NK-92 (cell line): ENCODE results near the gene CBFA2T2.

Source experiments
- DNase-seq: peaks from one replicate; lab custom pipeline; 2025; ENCODE audit not compliant: unreplicated experiment; lab: John Stamatoyannopoulos, UW

CBFA2T2 gene

DNA sequence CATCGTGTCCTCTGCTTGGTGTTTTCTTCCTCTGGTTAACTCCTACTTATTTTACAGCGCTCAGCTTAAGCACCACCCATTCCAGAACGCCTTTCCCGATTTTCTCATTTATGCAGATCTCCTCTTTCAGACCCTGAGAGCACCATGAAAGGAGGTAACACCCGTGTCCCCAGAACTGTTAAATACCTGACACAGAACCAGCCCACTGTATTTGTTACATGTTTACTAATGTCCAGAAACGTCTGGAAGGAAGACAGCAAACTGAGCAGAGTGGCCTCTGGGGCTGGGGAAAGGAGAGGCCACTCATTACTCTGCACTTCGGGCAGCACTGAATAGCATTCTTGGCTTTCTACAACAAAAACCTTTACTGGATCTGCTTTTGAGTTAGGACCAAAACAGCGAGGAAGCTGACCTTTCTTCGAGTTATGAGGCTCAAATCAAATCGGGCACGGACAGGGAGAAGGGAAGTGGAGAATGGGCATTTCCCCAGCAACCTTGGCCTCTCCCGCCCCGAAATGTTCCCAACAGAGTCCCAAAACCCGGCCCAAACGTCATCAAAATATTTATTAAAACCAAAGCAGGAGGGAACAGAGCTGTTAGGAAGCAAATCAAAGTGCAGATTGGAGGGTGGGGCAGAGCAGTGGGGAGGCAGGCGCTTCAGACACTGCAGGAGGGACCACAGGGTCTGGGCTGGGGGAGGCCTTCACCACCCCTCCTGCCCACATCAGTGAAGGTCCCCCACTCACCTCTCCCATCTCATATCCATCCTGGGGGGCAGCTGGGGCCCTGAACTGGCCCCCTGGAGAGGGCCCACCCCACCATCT lies 185.5 kb downstream of the CBFA2T2 start:
- no peak for DNase-seq

DNA sequence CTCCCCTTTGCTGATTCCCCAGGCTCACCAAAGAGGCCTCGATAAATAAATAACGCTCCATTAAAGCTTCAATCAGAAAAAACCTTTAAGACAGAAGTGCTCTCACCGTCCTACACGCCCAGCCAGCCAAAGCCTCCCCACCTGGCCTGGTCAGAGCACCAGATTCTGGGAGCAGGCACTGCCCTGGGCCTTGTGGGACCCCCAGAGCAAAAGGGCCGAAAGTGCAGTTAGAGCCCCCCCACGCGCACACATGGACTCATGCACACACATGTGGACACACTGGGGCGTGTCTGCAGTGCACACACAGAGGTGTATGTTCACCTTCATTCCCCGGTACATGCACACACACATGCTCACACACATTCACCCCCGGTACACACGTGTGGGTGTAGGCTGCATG lies 186.2 kb downstream of the CBFA2T2 start:
- DNase-seq, result no peak

DNA sequence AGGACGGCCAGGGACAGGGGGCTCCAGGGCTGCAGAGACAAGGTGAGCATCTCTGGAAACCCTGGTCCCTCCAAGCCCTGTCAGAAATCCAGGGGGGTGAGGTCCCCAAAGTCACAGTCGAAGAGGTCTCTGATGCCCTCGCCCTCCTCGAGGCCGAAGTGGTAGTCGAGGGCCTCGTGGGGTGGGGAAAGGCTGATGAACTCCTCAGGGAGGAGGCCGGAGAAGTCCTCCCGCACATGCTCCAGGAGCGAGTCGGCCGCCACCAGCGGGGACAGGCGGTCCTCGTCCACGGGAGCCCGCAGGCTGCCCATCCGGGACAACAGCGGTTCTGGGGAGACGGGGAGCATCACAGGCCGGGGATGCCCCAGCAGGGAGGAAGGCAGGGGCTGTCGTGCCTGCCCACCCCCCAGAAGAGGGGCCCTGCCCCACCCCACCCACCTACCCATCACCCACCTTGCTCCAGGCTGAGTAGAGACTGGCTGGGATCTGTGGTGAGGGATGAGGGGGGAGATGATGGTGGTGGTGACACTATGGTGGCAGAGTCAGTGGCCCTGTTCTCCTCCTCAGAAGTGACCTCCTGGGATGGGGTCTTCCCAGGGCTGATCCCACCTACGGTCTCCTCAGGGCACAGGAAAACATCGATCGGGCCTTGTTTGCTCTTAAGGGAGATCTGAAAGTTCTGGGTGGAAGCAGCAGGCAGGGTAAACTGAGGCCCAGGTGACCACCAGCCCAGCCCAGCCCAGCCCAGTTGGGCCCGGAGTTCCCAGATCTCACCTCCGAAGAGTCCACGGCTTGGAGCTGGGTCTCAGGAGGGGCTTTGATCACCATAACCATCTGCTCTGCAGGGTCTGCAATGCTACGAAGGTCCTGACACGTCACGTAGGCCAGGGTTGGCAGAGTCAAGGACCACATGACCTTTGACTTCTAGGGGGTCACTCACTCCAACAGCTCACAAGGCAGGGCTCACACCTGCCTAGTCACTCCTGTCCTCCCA lies 187.1 kb downstream of the CBFA2T2 start:
- DNase-seq, result no peak

DNA sequence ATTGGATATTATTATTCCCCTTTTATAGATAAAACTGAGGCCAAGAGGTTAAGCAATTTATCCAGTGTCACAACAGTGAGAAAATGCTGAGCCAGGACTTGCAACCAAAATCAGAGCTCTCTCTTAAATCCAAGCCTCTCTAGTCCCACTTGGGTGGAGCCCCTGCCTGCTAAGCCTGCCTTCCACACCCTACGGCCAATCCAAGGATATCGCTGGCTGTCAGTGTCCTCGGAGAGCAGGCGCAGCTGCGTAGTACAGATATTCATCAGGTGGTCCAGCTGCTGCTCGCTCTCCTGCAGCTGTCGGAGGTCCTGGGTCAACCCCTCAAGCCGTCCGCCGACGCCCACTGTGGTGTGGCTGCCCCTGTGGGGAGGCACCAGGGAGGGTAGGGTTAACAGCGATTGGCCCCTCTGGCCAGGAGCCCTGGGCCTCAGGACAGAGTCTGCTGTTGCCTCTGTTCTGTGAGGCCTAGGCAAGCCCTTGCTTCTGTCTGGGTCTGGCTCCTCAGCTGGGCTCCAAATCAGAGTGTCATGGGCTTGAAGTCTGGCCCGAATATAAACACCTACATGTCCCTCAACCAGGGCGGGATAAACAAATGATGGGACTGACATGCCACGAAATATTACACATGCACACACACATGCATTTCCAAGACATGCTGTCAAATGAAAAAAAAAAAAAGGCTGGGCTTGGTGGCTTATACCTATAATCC lies 188.3 kb downstream of the CBFA2T2 start:
- DNase-seq, result no peak

DNA sequence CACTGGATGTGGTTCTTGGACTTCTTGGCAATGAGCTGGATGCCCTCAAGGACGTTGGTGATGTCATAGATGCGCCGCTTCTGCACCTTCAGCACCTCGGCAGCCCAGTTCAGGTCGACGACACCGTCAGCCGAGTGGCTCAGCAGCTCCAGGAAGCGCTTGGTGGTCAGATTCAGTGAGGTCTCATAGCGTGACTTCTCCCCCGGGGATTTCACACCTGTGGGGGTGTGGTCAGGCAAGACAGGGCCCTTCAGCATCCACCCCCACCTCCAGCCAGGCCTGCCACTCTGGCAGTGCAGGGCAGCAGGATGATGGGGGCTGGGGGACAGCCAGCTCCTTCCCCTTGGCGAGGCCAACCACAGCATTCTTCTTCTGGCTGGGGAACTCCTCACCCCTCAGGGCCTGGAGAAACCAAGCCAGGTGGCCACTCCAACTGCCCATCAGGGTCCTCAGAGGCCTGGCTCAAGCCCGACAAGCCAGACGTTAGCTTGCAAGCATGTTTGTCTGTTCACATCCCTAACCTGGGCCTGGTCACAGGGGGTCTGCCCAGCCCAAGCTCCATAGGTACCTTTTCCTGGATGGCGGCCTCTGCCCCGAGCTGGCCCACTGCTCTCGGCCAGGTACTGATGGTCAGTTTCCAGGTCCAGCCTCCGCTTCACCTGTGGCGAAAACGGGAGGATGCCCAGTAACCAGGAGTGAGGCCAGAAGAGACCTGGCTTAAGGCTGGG lies 190.0 kb downstream of the CBFA2T2 start:
- DNase-seq, result no peak

DNA sequence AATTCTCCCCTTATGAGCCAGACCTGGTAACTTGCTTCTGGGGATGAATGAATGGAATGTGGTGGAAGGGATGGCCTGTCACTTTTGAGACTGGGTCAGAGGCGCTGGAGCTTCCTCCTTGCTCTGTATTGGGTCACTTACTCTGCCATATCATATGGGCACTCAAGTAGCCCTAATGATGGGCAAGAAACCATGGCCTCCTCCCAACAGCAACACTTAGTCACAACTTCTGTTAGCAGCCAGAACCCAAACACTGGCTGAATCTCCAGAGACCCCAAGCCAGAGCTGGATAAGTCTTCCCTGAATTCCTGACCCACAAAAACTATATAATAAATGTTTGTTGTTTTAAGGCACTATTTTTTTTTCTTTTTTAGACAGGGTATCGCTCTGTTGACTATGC lies 190.8 kb downstream of the CBFA2T2 start:
- DNase-seq, result no peak

DNA sequence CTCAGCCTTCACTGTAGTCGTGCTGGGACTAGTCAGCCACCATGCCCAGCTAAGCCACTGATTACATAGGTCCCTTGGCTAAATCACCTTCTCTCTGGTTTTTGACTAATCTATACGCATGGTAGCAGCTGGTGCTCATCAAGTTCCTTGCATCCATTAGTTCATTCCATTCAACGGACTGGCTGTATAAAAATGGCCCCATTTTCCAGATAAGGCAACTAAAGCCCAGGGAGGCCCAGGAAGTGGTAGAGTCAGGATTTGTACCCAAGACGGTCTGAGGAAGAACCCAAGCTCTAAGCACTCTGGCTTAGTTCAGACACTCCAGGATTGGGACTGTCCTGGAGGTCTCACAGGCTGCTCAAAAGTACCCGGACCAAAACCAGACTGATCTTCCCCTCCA lies 191.4 kb downstream of the CBFA2T2 start:
- DNase-seq, result no peak

DNA sequence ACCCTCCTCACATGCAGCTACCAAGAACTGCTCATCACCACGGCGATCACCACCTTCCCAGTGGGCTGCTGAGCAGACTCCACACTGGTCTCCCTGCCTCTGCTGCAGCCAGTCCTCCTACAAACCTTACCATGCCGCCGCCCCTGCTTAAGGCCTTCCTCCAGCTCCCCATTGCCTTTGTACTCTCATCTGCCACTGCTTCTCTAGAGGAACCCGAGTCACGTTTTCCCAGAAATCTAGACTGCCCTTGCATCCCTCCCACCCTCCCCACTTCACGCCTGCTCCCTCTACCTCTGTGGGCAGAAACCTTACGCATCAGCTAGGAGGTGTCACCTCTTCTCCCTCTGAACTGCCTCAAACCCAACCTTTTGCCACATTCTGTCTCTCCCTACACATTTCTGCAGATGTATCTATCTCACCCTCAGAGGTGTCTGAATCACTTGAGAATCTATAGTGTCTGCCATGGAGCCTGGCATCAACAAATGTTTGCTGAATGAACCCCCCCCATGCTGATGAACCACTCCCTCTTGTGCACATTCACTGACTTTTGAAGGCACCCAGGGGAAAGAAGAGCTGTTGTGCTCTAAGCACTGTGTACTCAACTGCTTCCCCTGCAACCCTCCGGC lies 191.9 kb downstream of the CBFA2T2 start:
- no peak for DNase-seq

DNA sequence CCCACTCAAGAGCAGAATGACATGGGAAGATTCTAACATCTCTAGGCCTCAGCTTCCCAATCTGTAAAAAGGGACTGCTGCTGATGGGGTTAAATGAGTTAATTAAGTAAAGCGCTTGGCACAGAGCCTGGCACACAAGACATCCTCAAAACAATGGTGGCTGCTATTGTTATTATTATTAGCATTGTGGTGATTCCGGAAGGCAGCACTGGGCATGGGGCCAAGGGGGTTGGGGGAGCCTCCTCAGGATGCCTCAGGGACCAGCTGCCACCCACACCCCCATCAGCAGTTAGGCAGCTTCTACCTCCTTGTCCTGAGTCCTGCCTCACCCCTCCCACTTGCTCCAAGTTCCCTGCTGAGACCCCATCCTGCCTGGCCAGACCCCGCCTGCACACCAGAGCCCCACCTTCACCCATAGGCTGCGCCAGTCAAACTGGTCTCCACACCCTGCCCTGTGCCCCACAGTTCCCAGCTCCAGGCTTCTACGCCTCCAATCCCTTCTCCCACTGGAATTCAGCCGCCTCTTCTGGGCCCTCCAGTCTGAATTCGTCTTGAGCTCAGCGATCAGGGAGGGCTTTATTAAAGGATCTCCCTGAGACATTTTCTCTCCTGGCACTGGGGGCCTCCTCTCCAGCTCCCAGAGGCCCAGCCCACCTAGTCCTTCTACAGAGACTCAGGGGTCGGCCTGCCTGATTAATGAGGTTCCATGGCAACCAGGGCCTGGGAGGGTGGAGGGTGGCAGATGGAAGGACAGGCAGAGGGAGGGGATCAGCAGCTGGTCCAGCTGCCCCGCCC lies 194.8 kb downstream of the CBFA2T2 start:
- DNase-seq, result no peak

DNA sequence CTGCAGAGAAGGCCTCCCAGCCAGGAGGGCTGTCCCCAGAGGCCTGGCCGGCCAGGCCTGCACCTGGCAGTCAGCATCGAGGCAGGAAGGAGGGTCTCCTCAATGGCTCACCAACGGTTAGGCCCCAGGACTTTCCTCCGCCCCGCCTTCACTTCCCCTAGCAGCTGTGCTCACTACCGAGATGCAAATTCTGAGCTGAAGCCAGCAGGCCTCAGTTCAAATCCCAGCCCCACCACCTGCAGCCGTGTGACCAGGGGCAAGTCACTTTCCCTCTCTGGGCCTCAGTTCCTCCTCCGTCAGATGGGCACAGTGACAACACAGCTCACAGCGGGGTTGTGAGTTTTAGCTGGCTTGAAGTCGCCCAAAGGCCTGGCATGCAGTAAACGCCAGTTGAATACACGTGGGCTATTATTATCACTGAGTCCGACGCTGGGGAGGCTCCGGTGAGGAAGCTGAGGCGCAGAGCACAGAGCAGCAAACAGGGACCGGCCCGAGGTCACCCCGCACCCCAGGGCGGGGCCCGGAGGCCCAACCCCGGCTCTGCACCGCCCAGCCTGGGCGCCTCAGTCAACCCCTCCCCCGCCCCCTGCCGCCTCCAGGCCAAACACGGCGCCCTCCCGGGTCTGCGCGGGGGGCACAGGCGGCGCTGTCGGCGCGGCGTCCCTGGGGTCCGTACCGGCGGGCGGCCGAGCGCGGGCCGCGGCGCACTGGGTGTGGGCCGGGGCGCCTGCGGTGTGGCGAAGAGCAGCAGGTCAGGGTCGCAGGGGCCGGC lies 195.6 kb downstream of the CBFA2T2 start:
- DNase-seq, result no peak

DNA sequence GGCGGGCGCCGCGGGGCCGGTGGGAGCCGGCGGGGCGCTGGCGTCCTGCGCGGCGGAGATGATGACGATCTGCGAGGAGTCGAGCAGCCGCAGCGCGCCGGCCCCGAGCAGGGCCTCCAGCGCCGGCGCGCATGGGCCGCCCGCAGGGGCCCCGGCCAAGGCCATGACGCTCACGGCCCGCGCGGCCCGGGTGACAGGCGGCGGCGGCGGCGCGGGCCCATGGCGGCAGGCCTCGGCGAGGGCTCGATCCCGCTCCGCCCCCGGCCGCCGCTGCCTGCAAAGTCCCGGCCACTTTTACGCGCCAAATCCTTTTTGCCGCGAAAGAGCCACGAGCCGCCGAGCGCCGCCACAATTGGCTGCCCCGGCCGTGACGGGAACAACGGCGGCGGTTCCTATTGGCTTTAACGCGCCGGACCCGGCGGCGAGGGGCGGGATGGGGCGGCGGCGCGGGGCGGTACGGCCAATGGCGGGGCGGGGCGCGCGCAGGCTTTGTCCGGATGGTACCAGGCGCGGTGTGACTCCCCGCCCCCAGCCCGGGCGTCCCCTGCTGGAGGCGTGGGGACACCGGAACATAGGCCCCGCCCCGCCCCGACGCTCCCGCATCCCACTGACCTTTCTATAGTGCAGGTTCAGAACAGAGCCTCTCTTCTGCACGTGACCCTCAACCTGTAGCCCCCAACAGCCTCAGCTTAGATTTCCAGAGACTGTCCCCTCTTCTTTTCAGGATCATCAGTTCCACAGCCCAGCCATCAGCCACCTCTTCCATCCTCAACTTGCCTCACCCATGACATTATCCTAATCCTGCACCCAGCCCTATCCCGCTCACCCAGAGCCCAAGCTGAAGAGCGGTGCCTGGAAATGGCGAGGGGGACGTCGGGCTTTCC lies 196.4 kb downstream of the CBFA2T2 start, which contains the start of gene E2F1:
Gene E2F1 (minus strand): TSS at position 286 of the 884 bp plus-strand sequence. CDS start 121 bp downstream, at position 165.
- DNase-seq, result peak; percentile 73

DNA sequence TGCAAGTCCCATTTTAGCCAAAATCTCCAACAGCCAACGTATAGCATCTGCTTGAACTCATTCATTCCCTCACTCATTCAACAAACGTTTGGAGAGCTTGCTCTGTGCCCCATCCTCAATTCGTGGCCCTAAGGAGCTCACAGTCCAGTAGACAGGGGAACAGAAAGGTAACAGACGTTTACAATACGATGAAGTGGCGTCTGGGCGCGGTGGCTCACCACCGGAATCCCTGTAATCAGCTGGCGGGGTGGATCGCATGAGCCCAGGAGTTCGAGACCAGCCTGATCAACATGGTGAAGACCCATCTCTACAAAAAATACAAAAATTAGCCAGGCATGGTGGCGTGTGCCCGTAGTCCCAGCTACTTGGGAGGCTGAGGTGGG lies 197.1 kb downstream of the CBFA2T2 start:
- DNase-seq, result no peak

DNA sequence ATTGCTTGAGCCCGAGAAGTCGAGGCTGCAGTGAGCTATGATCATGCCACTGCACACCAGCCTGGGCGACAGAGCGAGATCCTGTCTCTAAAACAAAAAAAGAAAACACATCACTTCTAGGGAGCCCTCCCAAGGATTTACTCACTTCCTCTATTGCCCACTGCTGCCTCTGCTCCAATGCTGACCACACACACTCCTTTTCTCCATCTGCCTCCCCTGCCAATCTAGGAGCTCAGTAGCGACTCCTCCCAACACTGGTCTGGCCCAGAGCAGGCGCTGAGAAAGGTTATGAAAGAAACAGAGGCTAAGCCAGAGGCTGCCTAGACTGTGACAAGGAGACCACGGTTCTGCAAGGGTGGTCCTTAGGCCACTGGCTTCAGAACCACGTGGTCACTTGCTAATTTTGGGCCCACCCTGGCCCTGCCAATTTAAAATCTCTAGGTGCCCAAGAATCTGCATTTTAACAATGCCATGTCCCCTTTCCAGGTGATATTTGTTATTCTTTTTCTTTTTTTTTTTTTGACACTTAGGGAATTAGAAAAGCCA lies 197.5 kb downstream of the CBFA2T2 start:
- DNase-seq, result no peak

DNA sequence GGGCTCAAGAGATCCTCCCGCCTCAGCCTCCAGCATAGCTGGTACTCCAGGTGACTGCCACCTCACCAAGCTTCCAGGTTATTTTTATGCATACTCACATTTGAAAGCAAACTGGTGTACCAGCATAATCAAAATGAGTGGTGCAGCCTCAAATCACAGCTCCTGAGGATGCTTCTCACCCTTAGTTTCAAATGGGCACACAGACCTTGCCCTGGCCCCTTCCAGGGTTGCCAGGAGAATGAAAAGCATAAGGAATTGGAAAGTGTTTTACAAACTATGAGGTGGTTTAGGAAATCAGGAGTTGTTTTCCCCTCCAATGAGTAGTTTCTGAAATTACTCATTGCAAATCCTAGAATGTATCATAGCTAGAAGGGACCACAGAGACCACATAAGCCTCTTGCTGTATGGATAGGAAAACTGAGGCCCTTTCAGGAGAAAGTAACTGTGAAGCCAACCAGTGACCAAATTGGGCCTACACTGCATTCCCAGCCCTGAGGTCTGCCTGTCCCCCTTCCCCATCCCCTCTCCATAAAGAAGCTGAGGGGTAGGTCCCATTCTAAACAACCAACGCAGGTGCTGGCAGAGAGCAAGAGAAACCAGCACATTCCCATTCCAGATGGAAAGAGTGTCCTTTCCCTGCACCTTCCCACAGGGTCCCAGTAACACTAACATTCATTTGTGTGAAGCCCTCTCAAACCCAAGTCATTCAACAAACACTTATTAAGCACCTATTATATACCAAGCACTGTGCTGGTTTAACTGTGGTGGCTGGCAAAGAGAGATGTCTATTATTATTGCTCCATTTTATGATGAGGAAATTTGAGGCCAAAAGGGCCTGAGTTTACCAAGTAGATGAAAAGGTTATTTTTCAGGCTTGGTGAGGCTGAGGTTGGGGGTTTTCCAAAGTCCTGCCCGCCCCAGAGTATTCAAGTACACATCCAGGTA lies 198.4 kb downstream of the CBFA2T2 start:
- no peak for DNase-seq

DNA sequence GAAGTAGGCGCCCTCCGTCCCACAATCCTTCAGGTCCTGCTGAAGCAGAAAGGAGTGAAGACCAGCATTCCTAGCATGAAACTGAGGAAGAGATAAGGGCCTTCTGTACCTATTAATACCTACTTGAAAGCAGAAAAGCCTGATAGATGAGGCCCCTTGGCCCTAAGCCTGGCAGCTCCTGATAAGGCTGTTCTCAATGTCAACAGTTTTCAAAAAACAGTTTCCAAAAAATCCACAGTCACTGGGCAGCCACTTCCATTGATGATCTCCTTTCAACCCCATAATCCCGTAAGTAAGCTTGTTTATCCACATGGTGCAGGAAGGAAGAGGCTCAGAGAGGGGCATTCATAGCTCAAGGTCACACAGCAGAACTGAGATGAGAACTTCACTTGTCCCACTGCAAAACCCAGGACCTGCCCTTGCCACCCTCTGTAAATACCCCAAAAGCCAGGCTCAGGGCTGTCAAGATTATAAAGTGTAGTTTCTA lies 199.1 kb downstream of the CBFA2T2 start:
- DNase-seq, result no peak

DNA sequence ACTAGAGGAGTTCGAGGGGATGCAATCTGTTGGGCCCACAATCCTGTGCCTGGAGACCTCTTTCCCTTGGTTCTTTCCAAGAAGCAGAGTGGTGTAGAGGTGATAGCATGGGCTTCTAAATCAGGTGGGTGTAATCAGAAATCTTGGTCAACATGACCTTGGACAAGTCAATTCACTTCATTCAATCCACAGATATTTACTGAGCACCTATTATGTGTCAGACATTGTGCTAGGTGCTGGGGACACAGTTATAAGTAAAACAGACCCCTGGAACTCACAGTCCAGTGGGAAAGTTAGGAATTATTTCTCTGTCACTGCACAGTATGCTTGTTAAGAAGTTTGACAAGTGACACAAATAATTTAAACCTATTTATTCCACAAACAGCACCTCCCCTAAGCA lies 199.6 kb downstream of the CBFA2T2 start:
- DNase-seq, result no peak
